GM10847 (cell line): Measurements from ENCODE around the gene CLBA1.

Experiments
- POLR2A ChIP-seq: IDR thresholded peaks from 2 replicates; pipeline ENCODE4 v1.6.1; 2011; ENCODE audit not compliant: insufficient read length; ENCODE audit errors: extremely low read depth

The CLBA1 gene

GRCh38 chr14:104978746-104979691 is 6.6 kb upstream of the CLBA1 start:
- no peak for TF ChIP-seq POLR2A

- no peak for TF ChIP-seq POLR2A
Measured at GRCh38 chr14:104979758-104980610, 5.6 kb upstream of the CLBA1 start.

GRCh38 chr14:104980611-104981531 is 4.7 kb upstream of the CLBA1 start:
- TF ChIP-seq POLR2A, result no peak

- TF ChIP-seq POLR2A, result no peak
Measured at GRCh38 chr14:104981699-104982541, 3.7 kb upstream of the CLBA1 start.

- TF ChIP-seq POLR2A, result no peak
Measured at GRCh38 chr14:104982548-104983230, 2.9 kb upstream of the CLBA1 start.

- no peak for TF ChIP-seq POLR2A
Measured at GRCh38 chr14:104983231-104983721, 2.3 kb upstream of the CLBA1 start.

- no peak for TF ChIP-seq POLR2A
Measured at GRCh38 chr14:104984056-104984894, 1.3 kb upstream of the CLBA1 start.

- no peak for TF ChIP-seq POLR2A
Measured at GRCh38 chr14:104986487-104987164, 1.0 kb downstream of the CLBA1 start.

GRCh38 chr14:104989236-104989950 is 3.8 kb downstream of the CLBA1 start:
- TF ChIP-seq POLR2A, result no peak

GRCh38 chr14:104989951-104990303 is 4.3 kb downstream of the CLBA1 start:
- TF ChIP-seq POLR2A, result no peak

- TF ChIP-seq POLR2A, result no peak
Measured at GRCh38 chr14:104991896-104992230, 6.3 kb downstream of the CLBA1 start.
